ENCODE results near the gene DBNL. TPM values are rescaled to one million over a fixed set of nuclear protein-coding genes. Genes with fewer than 3 reads are reported as not detected.

Gene DBNL
- total RNA-seq, 1 experiment from 2014 or later = 64.5 TPM

- intact Hi-C loops (cut with micrococcal nuclease; ENCODE audit: unreplicated experiment) = no loop called here
- POLR2A ChIA-PET (ENCODE audit: low non-redundant PET) = no interaction called here
- no peaks in the 10 kb centered on the region for H3K36me3 ChIP-seq (ENCODE audit: insufficient read depth, low read length, poor library complexity, severe bottlenecking)
- peaks cover 7% of the 10 kb centered on the region for H3K4me1 ChIP-seq (ENCODE audit: insufficient read depth, low read length, poor library complexity, severe bottlenecking)
- no peaks in the 10 kb centered on the region for H3K27me3 ChIP-seq (replicated peaks; ENCODE audit: insufficient read depth, low read depth, low read length, poor library complexity)
- CTCF ChIA-PET = interaction anchor here (0.7 kb wide), 1 partner anchor 635 kb away, joined by 3 read pairs; no protein-coding TSS in a partner anchor
- H3K4me3 ChIP-seq (ENCODE audit: low read depth, low read length, poor library complexity, severe bottlenecking) = no peak overlapping the region
- H3K9me3 ChIP-seq (ENCODE audit: low read depth, low read length, poor library complexity, severe bottlenecking) = no peaks in the 10 kb centered on the region
- BruUV-seq (replicated peaks) = no TSS peak
- TF ChIP-seq, protein P1, sequence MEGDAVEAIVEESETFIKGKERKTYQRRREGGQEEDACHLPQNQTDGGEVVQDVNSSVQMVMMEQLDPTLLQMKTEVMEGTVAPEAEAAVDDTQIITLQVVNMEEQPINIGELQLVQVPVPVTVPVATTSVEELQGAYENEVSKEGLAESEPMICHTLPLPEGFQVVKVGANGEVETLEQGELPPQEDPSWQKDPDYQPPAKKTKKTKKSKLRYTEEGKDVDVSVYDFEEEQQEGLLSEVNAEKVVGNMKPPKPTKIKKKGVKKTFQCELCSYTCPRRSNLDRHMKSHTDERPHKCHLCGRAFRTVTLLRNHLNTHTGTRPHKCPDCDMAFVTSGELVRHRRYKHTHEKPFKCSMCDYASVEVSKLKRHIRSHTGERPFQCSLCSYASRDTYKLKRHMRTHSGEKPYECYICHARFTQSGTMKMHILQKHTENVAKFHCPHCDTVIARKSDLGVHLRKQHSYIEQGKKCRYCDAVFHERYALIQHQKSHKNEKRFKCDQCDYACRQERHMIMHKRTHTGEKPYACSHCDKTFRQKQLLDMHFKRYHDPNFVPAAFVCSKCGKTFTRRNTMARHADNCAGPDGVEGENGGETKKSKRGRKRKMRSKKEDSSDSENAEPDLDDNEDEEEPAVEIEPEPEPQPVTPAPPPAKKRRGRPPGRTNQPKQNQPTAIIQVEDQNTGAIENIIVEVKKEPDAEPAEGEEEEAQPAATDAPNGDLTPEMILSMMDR (conservative IDR thresholded peaks at IDR 0.05; ENCODE audit: low read depth, low read length) = no peak
- no peak for TF ChIP-seq EZH2 (IDR thresholded peaks at IDR 0.05; ENCODE audit: borderline replicate concordance, low read depth, low read length, poor library complexity, severe bottlenecking)
- no peak overlapping the region for H3K27ac ChIP-seq (ENCODE audit: low read depth, low read length, poor library complexity, severe bottlenecking)
- no peak for DNase-seq (ENCODE audit: low spot score)
Measured at GRCh38 chr7:44096326-44096881, 51.9 kb downstream of the DBNL start.

DNA sequence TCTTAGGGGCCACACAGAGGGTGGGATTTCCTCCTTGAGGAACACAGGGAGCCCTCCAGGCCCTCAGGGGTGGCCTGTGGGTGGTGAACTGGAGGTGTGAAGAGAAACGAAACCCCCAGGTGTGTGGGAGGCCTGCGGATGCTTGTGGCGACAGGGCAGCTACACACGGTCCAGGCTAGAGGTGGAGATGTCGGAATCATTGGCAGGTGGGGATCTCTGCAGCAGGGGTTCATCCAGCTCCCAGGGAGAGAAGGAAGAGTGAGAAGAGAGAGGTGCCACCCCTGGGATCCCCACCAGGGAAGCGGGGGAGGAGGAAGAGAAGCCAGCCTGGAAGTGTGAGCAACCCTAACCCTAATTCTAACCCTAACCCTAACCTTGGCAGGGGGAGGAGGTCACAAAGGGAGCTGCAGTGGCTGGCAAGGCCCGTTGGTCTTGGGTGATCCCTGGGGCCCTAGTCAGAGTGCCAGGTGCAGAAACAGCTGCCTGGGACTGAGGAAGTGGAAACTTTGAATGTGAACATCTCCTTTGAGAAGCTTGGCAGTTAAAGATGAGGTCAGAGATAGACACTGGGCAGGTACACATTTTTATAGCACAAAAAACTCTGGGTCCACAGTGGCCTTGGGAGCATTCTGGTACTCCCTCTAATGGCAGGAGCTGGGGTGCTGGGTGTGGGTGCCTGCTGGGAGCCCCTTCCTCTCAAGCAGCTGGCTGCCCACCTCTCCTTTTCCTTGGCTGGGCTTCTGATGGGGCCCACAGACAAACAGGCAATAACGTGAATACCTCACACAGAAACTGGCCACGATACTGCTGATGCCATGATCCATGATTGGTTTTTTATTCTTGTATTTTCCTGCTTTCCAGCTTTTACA lies 52.8 kb downstream of the DBNL start:
- BruUV-seq (replicated peaks) = no TSS peak
- no peaks in the 10 kb centered on the region for H3K36me3 ChIP-seq (ENCODE audit: insufficient read depth, low read length, poor library complexity, severe bottlenecking)

DNA sequence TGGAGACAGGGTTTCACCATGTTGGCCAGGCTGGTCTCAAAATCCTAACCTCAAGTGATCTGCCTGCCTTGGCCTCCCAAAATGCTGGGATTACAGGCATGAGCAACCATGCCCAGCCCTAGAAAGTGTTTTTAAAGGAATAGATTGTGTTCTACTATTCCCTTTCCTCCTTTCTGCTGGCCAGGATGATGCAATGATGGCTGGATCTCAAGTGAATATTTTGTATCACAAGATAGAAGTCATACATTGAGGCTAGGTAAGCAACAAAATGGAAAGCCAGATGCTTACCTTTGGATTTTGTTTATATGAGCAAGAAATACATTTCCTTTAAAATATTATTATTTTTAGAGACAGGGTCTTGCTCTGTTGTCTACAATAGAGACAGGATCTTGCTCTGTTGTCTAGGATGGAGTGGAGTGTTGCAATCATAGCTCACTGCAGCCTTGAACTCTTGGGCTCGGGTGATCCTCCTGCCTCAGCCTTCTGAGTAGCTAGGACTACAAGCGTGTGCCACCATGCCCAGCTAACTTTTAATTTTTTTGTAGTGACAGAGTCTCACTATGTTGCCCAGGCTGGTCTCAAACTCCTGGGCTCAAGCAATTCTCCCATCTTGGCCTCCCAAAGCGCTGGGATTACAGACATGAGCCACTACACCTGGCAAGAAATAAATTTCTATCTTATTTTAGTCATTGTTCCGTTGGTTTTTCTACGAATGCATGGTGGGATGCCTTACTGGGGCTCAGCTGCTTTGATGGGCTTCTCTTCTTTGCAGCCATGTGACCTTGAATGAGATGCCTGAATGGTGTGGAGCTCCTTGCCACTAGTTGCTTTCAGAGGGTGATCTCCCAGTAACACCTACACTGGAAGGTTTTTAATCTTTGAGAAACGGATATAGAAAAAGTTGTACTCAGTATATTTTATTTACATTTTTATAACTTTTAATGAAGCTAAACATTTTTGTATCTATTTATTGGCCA lies 53.9 kb downstream of the DBNL start:
- BruUV-seq (replicated peaks) = no TSS peak
- H3K27ac ChIP-seq (ENCODE audit: low read depth, low read length, poor library complexity, severe bottlenecking) = no peak overlapping the region
- no peaks in the 10 kb centered on the region for H3K9me3 ChIP-seq (ENCODE audit: low read depth, low read length, poor library complexity, severe bottlenecking)
- H3K36me3 ChIP-seq (ENCODE audit: insufficient read depth, low read length, poor library complexity, severe bottlenecking) = no peaks in the 10 kb centered on the region
- no peak for TF ChIP-seq EZH2 (IDR thresholded peaks at IDR 0.05; ENCODE audit: borderline replicate concordance, low read depth, low read length, poor library complexity, severe bottlenecking)
- TF ChIP-seq, protein P1 (conservative IDR thresholded peaks at IDR 0.05; ENCODE audit: low read depth, low read length) = no peak
- no peaks in the 10 kb centered on the region for H3K27me3 ChIP-seq (replicated peaks; ENCODE audit: insufficient read depth, low read depth, low read length, poor library complexity)
- intact Hi-C loops (cut with micrococcal nuclease; ENCODE audit: unreplicated experiment) = no loop called here
- POLR2A ChIA-PET (ENCODE audit: low non-redundant PET) = no interaction called here
- no peak overlapping the region for H3K4me3 ChIP-seq (ENCODE audit: low read depth, low read length, poor library complexity, severe bottlenecking)
- CTCF ChIA-PET = no interaction called here
- DNase-seq (ENCODE audit: low spot score) = no peak
- peaks cover 7% of the 10 kb centered on the region for H3K4me1 ChIP-seq (ENCODE audit: insufficient read depth, low read length, poor library complexity, severe bottlenecking)

More for the DNA sequence above, 52.8 kb downstream of the DBNL start:
- Histone ChIP-seq H3K27me3 (replicated peaks; ENCODE audit: insufficient read depth, low read depth, low read length, poor library complexity) (no peaks in the 10 kb centered on the region), H3K4me1 (ENCODE audit: insufficient read depth, low read length, poor library complexity, severe bottlenecking) (peaks cover 7% of the 10 kb centered on the region), H3K9me3 (ENCODE audit: low read depth, low read length, poor library complexity, severe bottlenecking) (no peaks in the 10 kb centered on the region), H3K4me3 (ENCODE audit: low read depth, low read length, poor library complexity, severe bottlenecking) (no peak overlapping the region), H3K27ac (ENCODE audit: low read depth, low read length, poor library complexity, severe bottlenecking) (no peak overlapping the region)
- intact Hi-C loops (cut with micrococcal nuclease; ENCODE audit: unreplicated experiment) = no loop called here
- TF ChIP-seq, protein P1 (conservative IDR thresholded peaks at IDR 0.05; ENCODE audit: low read depth, low read length) = no peak
- POLR2A ChIA-PET (ENCODE audit: low non-redundant PET) = no interaction called here
- CTCF ChIA-PET = no interaction called here
- DNase-seq (ENCODE audit: low spot score) = no peak

Data from A673 (cell line).